GM21528 (cell line): ENCODE results near the gene CGB7.
A peak's percentile ranks its signal among the peaks of the same experiment; 100 is the strongest.

ENCODE experiments used
- ATAC-seq: cut with Tn5 transposase; IDR thresholded peaks from one replicate; pipeline ENCODE4 v1.9.1; 2021; ENCODE audit warnings: mild to moderate bottlenecking, moderate library complexity; ENCODE audit not compliant: unreplicated experiment, low FRiP score

Gene CGB7

GRCh38 chr19:49057636-49058234 is at the start of gene CGB7:
Gene CGB7 (minus strand): TSS chr19:49057749. CDS start chr19:49055375, 2,374 bp downstream.
- no peak for ATAC-seq

DNA sequence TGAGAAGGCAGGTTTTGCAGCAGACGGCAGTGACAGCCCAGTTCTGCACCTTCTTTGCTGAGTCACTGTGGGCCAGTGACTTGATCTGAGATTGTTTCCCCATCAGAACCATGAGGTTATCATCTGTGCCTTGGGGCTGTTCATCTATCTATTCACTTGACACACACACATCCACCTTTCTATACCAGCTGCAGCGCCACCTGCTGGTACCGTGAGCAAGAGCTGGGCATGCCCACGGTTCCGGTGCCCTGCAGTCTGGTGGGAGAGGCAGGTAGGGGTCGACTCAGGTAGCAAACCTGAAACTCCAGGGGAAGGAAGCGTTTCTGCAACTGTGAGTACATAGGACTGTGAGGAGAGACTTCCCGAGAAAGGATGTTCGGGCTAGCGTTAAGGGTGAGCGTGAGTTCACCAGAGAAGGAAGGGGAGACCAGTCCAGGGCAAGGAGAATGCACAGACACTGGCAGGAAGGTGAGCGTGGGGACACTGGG is 49.1 kb upstream of the CGB7 start:
- no peak for ATAC-seq

DNA sequence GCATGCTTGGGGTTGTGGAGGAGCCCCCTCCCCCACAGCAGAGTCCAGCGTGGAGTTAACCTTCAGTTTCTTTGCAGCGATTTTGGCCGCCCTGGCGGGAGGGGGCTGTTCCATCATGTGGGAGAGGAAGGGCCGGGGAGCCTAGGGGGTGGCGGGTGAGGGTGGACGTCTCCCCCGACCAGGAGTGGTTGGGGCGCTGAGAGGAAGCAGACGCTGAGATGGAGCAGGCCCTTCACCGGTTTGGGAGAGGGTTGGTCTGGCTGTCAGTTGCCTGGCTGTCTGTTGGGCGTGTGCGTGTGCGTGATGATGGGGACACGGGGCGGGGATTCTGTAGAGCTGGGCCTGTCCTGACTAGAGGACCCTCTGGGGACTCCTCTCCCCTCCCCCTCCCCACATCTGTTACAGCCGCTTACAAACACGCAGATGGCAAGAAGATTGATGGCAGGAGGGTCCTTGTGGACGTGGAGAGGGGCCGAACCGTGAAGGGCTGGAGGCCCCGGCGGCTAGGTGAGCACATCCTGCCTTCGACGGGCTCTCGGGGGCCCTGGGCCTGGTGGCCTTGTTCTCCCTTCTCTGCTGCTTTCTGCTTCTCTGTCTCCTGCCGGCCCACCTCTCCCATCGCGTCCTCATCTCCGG is 46.8 kb upstream of the CGB7 start:
- ATAC-seq = no peak

DNA sequence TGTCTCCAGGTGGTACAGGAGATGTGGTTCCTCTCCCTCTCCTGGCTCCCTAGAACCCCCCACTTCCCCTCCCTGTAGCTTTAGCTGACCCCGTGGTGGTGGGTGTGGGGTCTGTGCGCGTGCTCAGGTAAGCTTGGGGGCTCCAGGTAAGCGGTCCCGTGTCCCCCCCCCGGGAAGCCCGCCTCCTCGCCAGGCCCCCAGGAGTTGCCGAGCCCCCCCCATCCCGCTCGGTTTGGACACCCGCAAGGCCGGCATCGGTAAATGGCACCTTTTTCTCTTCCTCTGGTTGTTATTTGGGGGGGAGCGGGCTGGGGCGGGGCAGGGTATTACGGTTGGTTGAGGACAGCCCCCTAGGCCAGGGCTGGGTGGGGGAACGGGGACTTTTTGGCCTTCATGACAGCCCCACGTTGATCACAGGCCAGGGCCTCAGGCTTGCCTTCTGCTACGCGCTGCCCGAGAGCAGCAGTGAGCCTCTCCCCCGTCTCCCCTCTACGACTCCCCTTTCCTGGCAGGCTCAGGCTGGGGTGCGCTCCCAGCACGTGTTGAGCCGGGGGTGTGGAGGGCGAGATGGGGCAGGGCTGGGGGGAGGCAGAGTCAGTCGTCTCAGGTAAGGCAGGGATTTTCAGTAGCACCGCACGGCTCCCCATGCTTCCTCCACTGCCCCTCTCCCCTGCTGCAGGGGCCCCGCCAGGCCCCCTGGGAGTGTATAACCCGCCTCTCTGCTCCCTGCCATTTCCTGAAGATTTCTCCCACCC is 46.0 kb upstream of the CGB7 start:
- ATAC-seq = no peak

GRCh38 chr19:49102303-49102702 is 44.8 kb upstream of the CGB7 start:
- no peak for ATAC-seq

GRCh38 chr19:49101160-49101559 is 43.6 kb upstream of the CGB7 start:
- ATAC-seq = no peak

DNA sequence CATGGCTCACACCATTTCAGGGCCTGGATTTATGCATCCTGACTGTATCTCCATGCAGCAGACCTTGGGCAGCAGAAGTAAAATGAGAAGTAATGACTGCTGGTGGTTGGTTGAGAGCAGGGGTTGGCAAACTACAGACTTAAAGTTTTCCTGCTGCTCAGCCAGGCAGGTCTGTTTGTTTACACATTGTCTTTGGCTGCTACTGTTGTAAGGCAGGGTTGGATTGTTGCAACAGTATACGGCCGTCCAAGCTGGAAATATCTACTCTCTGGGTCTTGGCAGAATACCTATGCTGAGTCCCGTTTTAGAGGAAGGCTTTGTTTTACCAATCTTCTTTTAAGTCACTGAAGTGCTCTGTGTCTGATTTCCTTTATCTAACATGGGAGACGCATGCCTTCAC is 41.2 kb upstream of the CGB7 start:
- ATAC-seq = no peak

DNA sequence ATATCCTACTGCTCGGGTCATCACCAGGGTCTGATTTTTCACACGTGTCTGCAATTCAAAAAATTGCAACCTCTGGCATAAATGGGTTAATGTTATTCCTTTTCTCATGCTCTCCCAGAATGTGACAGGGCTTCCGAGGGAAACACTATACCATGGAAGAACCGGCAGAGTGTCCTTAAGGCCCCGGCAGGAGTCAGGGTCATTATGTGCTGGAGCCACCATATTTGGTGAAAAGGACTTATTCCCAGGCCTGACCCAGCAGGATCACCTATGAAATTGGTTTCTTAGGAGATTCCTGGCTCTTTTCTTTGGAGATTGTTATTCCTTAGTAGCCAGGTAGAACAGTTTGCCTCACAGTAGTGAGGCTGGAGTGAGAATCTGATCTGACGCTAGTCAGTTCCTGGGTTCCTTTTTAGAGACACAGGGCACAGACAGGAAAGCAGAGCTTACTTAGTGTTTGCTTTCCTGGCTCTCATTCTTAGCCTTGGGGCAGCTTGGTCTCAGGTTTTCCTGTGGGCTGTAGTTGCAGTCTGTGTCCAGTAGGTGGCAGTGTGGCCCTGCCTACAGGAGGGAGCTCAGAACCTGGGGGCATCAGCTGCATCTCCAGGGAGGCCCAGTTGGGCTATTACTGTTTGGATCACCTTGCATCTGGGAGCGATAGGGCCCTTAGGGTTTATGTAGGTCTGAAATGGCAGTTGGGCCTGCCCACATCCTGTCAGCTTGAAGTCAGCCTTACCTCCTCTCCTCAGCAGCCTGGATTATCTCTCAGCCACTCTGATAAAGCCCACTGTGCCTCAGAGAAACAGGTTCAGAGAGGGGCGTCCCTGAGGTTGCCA is 40.1 kb upstream of the CGB7 start:
- no peak for ATAC-seq

- ATAC-seq = no peak
Measured at GRCh38 chr19:49094505-49095482, 37.2 kb upstream of the CGB7 start.

- no peak for ATAC-seq
Measured at GRCh38 chr19:49092686-49093085, 35.1 kb upstream of the CGB7 start.

DNA sequence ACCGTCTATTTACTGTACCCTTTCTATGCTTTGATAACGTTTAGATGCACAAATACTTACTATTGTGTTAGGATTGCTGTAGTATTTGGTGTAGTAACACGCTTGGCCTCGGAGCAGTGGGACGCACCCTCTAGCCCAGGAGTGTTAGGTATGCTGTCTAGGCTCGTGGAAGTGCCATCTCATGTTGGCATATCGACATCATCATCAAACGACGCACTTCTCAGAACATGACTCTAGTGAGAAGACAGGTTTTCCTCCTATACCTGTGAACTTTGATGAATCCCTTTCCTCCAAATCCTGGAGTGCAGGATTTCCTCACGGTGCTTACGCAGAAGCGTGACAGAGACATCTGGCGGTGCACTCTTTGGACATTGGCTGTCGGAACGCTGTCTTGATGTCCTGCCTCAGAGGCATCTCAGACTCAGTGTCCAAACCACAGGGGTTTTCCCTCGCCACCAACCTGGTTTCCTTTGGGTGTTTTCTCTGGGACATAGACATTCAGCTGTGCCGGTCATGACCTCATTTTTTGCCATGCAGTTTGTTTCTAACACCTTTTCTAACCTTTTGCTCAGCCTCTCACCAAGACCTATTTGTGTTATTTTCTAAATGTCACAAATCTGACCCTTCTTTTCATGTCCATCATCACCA is 34.0 kb upstream of the CGB7 start:
- ATAC-seq = no peak

DNA sequence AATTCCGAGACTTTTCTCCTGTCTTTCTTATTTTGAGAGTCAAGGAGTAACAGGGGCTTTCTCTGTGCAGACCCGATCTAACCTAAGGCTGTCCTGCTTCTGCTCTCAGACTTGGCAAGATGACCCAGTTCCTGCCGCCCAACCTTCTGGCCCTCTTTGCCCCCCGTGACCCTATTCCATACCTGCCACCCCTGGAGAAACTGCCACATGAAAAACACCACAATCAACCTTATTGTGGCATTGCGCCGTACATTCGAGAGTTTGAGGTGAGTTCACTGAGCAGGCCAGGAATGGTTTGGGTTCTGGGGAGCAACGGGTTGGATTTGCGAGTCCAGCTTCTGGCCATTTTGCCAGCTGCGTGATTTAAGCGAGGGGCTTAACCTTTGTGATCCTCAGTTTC is 28.7 kb upstream of the CGB7 start:
- ATAC-seq = no peak

DNA sequence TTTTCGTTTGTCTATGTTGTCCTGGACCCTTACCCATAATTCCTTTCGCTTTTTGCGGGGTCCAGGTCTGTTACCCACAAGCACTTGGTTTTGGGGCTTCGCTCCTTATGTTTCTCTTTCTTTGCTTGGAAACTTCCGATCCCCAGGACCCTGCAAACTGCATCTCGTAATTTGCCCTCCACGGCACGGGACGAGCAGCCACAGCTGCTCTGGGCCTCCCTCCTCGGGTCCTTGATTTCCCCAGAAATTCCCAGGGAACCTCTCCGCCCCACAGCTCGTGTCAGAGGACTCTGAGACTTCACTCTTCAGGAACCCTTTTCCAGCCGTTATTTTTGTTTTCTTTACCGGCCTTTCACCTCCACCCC is 28.3 kb upstream of the CGB7 start:
- ATAC-seq = no peak

GRCh38 chr19:49085020-49085867 is 27.7 kb upstream of the CGB7 start, which contains the start of gene SNRNP70:
Gene SNRNP70 (plus strand): TSS chr19:49085451. CDS start chr19:49086415, 964 bp downstream.
- ATAC-seq = peak; percentile 82

- no peak for ATAC-seq
Measured at GRCh38 chr19:49084206-49085019, 26.9 kb upstream of the CGB7 start.

DNA sequence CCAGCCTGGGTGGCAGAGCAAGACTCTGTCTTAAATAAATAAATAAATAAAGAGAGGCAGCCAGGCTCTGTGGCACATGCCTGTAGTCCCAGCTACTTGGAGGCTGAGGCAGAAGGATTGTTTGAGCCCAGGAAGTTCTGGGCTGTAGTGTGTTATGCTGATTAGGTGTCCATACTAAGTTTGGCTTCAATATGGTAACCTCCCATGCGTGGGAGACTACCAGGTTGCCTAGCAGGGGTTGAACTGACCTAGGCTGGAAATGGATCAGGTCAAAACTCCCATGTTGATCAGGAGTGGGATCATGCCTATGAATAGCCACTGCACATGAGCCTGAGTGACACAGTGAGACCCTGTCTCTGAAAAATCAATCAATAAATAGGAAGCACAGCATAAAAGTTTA is 23.7 kb upstream of the CGB7 start:
- ATAC-seq = no peak

GRCh38 chr19:49080392-49080791 is 22.8 kb upstream of the CGB7 start:
- no peak for ATAC-seq
